Fibroblast of skin of back (primary cell): ENCODE results near the gene CPA1. TPM values are rescaled to one million over a fixed set of nuclear protein-coding genes. Genes with fewer than 3 reads are reported as not detected.
A peak's percentile ranks its signal among the peaks of the same experiment; 100 is the strongest.

Experiments used
- DNase-seq: peaks from one replicate; pipeline ENCODE4 v3.0.0-alpha.2; 2013
- polyA plus RNA-seq, 2 experiments: library from polyadenylated mRNA; unstranded; fragments of 120-200 nt; gene quantifications; one replicate each; pipeline ENCODE4 v1.2.1, GENCODE V29; 2013; ENCODE audit not compliant: insufficient read length in 2 of 2

CPA1 gene
- not detected for polyA plus RNA-seq (2013, experiment 1 of 2; ENCODE audit: insufficient read length)
- polyA plus RNA-seq (2013, experiment 2 of 2; ENCODE audit: insufficient read length): not detected

DNA sequence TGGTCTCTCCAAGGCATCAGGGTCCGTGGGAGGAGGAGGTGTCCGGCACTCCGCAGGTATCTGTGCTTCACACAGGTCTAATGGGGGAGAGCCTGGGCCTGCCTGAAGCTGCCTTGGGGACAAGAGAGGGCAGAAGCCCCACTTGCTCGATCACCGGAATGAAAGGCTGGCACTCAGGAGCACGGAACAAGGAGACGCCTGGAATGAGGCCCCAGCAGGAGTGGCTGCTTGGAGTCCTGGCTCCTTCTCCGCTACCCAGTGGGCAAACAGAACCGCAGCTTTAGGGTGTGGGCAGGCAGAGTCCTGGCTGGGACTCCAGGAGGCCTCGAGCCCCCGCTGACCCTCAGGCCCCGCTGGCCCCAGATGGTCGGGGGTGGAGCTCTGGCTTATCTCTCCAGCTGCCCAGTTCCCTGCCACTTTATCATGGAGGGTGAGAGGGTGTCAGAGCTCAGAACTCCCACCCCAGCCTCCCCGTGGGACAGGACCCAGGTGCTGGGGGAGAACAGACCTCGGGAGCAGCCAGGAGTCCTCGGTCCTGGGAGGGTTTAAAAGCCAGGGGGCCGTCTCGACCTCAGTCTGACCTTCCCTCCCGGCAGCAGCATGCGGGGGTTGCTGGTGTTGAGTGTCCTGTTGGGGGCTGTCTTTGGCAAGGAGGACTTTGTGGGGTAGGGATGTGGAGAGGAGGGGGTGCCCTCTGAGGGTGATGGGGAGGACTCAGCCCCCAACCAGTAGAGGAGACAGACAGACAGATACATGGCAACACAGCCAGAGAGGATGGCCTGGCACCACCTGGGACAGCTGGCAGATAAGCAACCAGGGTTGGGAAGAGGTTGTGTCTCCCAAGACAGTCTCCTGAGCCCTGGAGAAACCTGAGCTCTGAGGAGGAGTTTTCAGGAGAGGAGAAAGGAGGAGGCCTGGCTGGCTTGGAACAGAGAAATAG, at the start of gene CPA1:
Gene CPA1, plus strand, starts transcription at position 574 of the 940 bp plus-strand sequence. Its CDS starts 27 bp downstream, at position 601.
- DNase-seq: no peak

DNA sequence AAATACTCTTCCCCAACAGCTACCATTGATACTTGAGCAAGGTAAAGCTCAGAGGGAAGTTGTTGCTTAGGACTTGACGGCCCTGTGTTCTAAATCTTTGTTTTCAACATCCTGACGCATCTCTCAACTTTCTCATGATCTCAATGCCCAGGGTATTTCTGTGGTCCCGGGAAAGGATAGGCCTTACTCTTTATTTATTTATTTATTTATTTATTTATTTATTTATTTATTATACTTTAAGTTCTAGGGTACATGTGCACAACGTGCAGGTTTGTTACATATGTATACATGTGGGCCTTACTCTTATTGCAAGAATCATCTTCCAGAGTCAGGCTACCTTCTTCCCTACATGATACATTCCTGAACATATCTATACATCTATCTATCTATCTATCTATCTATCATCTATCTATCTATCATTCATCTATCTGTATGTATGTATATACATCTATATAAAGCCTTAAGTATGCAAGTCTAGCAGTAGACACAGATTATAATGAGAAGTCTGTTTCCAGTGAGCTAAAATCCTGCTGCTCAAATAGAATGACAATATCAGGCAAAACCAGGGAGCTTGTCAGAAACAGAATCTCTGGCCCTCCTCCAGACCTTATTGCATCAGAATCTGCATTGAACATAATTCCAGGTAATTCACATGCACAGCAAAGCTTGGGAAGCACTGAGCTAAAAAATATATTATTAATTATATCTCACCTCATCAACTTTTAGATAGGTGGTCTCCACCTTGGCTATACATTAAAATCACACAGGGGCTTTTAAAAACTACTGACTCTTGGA, 47.8 kb upstream of the CPA1 start:
- DNase-seq: no peak

- no peak for DNase-seq
Observed at GRCh38 chr7:130333832-130334231, 46.5 kb upstream of the CPA1 start.

DNA sequence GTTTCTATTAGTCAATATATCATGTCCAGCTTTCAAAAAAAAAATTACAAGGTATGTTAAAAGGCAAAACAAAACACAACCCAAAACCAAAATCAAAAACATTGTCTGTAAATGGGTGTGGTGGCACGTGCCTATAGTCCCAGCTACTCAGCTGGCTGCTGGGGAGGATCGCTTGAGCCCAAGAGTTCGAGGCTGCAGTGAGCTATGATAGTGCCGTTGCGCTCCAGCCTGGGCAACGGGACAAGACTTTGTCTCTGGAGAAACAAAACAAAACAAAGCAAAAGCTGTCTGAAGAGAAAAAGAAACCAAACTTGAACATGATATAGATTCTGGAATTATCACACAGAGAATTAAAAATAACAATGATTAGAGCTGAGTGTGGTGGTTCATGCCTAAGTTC, 46.0 kb upstream of the CPA1 start:
- DNase-seq: peak; percentile 22

DNA sequence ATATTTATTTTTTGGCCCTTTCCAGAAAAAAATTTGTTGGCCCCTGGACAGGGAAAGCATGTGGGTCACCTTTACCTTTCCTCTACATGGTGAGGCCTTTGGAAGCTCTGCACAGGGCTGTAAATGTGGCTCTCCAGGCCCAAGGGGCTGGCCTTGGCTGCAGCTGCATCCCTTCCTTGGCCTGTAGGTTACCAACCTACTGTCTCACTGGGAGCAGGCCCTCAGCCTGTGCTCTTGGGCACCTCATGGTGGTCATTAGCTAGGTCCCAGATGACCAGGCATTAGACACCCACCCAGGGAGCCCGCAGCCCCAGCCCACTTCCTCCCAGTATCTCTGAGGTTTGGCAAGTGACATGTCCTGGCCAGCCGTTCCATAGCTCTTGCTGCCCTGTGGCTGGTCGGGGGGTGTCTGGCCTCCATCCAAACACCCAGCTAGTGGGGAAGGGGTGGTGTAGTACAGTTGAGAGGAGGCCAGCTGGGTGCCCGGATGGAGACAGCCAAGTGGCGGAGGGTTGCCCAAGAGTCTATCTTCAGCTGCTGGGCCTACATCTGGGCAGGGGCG, 42.8 kb upstream of the CPA1 start:
- DNase-seq: no peak

GRCh38 chr7:130338233-130338632, 42.1 kb upstream of the CPA1 start:
- no peak for DNase-seq

DNA sequence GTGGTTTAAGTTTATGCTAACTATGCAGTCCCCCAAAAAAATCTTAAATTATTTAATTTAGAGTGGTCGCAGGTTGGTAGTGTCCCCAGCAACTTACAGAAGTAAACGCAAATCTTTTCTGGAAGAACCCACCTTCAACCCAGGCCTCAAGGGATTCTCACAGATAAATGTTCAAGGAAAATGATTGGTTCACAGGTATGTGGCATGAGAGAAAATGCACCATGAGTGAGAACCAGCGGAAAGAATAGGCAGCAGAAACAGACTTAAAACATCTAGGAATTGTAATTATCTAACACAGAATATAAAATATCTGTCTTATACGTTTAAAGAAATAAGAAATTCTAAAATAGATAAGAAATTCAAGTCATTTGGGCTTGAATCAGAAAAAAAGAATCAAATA, 38.4 kb upstream of the CPA1 start:
- no peak for DNase-seq

- no peak for DNase-seq
Observed at GRCh38 chr7:130342701-130343380, 37.5 kb upstream of the CPA1 start.

DNA sequence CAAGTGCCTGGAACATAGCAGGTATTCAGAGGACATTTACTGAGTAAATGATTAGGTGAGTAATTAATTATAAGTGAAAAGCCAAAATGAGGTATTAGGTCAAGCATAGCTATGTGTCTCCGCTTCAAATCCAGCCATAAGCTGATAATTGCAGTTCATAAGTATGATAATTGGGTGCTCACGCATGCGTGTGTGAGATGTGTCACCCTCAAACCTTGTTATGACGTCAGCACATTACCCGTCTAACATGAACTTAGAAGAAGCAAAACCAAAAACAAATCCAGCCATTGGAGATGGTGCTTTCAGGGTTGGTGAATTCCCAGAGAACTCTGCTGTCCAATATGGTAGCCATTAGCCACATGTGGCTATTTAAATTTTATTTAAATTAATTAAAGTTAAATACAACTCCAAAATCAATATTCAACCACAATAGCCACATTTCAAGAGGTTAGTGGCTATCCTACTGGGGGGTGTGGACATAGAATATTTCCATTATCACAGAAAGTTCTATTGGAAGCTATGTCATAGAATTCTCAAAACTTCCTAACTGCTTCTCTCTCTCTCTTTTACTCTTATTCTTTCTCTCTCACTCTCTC, 35.9 kb upstream of the CPA1 start, which contains the start of gene CPA5:
Gene CPA5, plus strand, starts transcription at position 546 of the 596 bp plus-strand sequence. CDS start 1,670 bp downstream, outside the sequence.
- no peak for DNase-seq

- no peak for DNase-seq
Observed at GRCh38 chr7:130345136-130345535, 35.2 kb upstream of the CPA1 start.

GRCh38 chr7:130345725-130346124, 34.6 kb upstream of the CPA1 start:
- DNase-seq: no peak

DNA sequence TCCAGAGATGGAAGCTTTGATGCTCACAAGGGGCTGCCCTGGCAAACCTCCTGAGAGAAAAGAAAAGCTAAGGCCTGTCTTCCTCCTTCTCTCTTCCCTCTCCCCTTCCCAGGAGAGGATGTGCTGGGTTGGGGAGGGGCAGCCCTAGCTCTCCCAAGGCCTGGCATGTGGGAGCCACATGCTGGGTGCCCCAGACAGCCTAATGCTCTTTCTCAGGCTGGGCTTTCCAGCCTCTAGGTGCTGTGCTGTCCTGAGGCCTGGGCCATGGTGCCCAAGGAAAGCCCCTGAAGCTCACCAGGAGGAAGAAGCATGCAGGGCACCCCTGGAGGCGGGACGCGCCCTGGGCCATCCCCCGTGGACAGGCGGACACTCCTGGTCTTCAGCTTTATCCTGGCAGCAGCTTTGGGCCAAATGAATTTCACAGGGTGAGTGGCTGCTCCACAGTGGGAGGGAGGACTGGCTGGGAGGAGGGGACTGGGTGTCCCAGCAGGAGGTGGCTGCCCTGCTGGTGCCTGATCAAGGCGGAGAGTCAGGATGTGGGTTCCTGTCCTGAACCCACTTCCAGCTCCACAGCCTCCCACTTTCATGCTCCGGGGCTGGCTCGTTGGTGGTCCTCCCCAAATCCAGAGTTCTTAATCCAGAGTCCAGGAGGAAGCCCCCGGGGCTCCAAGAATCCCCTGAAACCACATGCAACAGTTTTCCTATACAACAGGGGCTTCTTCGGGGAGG, 34.0 kb upstream of the CPA1 start:
- DNase-seq: no peak

GRCh38 chr7:130346941-130347340, 33.4 kb upstream of the CPA1 start:
- no peak for DNase-seq

DNA sequence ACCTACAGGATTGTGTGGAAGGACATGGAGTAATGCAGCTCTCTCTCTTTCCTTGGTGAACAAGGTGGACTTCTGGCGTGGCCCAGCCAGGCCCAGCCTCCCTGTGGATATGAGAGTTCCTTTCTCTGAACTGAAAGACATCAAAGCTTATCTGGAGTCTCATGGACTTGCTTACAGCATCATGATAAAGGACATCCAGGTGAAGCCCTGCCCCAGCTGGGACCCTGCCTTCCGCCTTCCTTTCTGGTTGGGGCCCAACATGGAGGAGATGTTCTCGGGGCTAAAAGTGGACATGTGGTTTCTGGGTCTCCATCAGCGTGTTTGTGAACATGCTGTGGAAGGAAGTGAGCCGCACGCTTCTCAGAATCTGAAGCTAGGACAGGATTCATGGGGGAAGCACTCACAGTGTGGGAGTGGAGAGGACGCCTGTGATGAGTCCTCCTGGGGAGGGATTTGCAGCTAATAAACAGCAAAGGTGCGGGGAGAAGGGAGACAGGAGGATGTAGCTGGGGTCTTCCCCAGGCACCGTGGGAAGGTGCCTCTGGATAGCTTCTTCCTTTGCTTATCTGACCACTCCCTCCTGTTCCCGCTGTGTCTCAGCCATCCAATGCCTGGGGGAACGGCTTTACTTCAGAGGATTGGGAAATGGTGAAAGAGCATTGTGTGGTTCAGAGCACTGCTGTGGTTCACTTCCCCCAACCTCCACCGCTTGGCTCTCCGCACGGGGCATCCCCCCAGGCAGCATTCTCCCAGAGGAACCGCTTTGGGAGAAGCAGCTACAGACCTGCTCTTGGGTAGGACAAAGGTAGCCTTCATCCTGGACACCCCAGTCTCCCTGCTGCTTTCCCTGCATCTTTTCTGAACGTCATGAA, 30.1 kb upstream of the CPA1 start:
- DNase-seq: peak; percentile 40

- no peak for DNase-seq
Observed at GRCh38 chr7:130350945-130351790, 29.1 kb upstream of the CPA1 start.

GRCh38 chr7:130351791-130352090, 28.6 kb upstream of the CPA1 start:
- DNase-seq: no peak

GRCh38 chr7:130352194-130353074, 27.9 kb upstream of the CPA1 start:
- DNase-seq: peak; percentile 69

- no peak for DNase-seq
Observed at GRCh38 chr7:130353196-130353595, 27.1 kb upstream of the CPA1 start.
